ENCODE results near the gene HOXA11.

DNA sequence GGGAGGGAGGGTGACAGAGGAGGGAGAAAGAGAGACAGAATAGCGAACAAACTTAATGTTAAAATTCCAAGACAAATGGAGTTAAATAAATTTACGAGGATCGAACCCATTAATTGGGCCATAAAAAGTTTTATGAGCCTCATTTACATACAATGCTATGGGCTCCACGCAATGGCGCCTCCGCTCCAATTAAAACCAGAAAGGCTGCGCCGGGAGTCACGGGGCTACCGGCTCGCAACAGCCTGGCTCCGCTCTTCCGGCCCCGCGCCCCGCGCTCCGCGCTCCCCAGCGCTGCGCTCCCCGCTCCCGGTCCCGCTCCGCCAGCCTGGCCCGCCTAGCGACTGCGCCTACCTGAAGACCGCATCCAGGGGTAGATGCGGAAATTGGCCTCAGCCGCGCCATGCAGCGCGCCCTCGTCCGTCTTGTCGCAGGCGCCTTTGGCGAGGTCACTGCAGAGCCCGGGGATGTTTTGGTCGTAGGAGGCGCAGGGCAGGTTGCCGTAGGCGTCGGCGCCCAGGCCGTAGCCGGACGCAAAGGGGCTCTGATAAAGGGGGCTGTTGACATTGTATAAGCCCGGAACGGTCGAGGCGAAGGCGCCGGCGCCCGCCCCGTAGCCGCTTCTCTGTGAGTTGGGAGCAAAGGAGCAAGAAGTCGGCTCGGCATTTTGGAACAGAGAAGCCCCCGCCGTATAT lies 29.1 kb downstream of the HOXA11 start:
- TF ChIP-seq, protein P1, sequence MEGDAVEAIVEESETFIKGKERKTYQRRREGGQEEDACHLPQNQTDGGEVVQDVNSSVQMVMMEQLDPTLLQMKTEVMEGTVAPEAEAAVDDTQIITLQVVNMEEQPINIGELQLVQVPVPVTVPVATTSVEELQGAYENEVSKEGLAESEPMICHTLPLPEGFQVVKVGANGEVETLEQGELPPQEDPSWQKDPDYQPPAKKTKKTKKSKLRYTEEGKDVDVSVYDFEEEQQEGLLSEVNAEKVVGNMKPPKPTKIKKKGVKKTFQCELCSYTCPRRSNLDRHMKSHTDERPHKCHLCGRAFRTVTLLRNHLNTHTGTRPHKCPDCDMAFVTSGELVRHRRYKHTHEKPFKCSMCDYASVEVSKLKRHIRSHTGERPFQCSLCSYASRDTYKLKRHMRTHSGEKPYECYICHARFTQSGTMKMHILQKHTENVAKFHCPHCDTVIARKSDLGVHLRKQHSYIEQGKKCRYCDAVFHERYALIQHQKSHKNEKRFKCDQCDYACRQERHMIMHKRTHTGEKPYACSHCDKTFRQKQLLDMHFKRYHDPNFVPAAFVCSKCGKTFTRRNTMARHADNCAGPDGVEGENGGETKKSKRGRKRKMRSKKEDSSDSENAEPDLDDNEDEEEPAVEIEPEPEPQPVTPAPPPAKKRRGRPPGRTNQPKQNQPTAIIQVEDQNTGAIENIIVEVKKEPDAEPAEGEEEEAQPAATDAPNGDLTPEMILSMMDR (IDR thresholded peaks at IDR 0.05; ENCODE audit: low read length), result no peak
- TF ChIP-seq EZH2 (IDR thresholded peaks at IDR 0.05; ENCODE audit: borderline replicate concordance, low read length), result no peak

Data from OCI-LY1 (cell line).